Central memory CD4-positive, alpha-beta T cell (primary cell): ENCODE measurements around the gene SSR2.

Experiments used
- DNase-seq: peaks from one replicate; pipeline ENCODE4 v3.0.0; 2022

SSR2 gene

DNA sequence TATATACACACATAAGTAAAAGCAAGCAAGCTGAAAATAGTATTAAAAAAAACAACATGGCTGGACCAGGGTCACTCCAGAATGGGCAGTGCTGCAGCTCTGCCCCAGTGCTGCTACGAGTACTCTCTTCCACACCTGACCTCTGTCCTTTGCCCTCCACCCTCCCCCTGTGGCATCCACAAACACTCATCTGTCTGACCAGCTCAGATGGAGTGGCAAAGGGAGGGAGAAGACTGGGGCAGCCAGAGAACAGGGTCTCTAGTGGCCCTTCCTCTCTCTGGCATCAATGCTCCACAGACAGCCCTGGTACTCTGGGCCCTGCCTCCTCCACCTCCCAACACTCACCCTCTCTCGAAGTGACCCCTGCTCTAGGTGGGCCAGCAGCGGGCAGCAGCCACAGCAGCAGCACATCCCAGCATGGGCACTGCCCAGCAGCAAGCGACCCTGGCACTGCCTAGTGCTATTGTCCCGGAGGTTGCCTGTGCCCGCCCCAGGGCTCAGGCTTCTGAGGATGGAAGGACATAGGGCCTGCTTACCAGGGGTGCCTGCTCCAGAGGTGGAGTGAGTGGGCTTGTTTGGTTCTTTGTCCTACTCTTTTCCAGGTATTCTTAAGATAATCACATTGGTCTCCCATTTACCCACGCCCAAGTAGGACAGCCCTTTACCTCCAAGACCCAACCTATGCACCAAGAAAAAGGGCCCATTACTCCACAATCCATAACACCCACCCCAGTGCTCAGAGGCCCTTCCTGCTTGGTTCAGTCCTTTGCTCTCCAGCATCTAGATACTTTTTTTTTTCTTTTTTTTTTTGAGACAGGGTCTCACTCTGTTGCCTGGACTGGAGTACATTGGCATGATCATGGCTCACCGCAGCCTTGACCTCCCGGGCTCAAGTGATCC, 48.6 kb downstream of the SSR2 start:
- DNase-seq: no peak

DNA sequence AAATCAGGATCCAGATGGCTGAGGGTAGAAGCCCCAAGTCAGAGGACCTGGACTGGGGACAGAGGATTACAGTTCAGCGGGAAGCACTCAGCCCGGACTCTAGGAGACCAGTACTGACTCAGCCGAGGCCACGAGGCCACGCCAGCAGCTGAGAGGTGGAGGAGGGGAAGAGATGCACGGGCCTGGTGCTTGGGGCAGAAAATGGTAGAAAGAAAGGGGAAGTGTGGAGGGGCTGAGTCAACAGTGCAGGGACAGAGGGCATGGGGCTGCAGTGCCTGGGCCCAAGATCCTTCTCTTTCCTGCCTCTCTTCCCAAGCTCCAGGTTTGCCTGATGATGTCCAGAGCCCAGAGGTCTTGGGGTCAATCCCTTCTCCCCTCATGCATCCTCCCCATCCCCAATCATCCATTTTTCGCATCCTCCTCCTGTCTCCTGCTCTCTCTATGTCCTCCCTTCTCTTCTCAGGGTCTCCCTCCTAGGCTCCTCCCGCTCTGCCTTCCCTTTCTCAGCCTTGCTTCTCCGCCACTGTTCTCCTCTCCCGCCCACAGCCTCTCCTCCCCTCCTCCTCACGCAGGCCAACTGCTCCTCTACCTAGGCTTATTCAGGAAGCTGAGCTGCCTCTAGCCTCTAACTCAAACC, 50.1 kb downstream of the SSR2 start:
- no peak for DNase-seq

DNA sequence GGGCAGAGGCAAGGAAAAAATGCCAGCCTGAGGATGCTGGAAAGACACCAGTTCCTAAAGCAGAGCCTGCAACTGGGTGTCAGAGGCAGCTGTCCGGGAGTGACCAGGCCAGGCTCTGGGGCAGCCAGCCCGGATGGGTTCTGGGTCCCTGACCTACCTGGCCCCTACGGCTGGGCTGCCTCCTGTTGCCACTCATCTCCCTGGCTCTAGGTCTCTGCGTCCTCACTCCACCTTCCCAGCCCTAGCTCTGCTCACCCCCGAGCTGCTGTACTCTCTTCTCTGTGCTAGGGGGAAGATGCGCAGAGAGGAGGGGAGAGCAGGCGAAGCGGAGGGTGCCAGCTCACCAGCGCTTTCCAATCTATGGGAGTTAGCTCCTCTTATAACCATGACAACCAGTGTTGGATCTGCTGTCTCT, 51.4 kb downstream of the SSR2 start:
- DNase-seq: no peak

DNA sequence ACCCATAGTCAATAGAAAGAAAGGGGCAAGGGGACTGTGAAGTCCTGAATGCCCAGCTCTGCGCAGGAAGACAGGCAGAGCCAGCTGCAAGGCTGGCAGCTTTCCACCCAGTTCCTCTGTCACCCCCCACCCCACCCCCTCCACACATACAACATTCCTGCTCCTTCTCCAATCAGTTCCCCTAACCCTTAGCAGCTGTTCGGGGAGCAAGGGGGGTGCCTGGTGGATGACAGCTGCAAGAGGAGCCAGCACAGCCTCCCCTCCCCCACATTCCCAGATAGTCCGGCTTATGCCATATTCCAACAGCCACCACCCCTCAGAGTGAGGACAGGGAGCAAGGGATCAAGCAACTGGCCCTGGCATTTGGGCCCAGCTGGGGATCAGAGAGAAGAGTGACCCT, 52.1 kb downstream of the SSR2 start:
- no peak for DNase-seq

DNA sequence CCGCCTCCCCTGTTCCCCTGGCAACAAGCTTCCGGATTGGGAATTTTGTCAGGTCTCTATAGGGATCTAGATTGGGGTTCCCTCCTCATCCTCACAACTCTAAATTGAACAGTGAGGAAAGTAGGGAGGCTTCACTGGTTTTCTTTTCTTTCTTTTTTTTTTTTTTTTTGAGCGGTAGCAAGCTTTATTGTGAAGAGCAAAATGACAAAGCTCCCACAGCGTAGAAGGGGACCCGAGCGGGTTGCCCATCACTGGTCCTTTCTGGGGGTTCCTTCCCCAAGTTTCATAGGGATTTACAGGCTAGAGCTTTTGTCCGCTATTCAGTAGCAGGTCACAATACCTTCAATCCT, 52.7 kb downstream of the SSR2 start:
- DNase-seq: no peak

DNA sequence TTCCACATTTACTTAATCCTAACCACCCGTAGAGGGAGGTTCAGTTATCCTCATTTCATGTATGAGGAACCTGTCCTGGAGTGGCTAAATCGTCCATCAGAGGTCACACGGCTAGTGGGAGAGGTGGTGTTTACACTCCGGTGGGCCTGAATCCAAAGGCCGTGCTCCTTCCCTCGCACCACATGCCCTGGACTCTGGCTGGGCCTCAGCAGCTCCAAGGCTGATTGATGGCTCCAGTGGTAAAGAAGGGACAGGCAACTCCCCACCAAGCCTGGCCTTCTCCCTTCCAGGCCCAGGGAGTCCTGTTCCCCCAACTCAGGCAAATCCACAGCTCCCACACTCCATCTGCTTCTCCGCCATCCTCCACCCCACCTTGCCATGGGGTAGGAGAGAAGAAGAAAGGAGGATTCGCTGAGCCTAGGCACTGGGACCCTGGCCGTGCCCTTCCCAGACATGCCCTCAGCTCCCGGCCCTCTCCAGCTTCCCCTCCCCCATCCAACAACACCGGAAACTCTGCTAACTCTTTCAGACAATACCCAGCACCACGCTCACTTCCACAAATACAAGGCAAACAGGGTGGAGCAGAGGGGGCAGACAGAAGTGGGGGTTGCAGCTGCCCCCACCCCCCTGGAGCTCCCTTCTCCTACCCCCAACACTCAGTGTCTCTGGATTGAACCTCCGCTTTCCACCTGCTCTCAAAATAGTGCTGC, 53.3 kb downstream of the SSR2 start:
- peak; percentile 32 for DNase-seq

DNA sequence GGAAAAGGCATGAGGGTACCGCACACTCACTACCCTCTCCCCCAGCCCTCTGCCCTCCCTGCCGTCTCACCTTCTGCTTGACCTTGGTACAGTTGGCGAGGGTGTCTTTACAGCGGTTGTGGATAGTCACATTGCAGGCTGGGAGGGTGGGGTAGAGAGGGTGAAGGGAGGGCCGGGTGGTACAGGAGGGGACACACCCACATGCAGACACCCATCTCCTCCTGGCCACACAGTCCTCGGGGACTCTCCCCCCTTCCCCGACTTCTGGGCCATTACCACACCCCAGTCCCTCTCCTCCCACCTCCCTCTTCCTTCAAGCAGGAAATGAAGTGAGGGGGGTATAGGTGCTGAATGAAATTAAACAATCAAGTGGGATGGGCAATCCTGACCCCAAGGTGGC, 54.0 kb downstream of the SSR2 start:
- no peak for DNase-seq

DNA sequence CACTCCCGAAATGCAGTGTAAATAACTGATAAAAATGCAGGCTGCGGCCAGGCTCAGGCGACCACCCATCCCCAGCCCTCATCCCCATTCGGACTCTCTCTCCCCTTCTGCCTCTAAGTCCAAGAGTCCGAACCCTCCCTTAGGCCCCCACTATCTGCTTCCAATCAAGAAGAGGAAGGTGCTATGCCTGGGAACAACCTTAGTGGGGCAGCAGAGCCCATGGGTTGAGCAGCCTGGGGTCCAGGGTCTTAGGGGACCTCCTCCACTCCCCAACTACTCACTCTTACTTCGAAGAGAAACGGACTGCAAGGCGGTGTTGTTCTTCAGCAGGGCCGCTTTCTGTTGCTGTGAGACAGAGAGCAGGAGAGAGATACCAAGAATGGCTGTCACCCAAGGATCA, 54.6 kb downstream of the SSR2 start:
- no peak for DNase-seq

DNA sequence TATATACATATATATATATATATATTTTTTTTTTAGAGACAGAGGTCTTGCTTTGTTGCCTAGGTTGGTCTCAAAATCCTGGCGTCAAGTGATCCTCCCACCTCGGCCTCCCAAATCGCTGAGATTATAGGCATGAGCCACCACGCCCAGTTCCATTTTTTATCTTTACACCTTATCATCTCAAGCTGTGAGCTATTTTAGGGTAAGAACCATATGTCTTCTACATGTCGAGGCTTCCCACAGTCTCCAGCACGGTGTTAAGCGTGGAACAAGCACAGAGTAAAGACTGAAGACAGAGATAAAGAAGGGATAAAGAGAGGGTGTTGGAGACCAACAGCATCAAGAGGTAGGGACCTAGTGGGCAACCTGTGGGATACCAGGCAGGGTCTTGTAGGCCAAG, 56.6 kb downstream of the SSR2 start:
- DNase-seq: no peak

DNA sequence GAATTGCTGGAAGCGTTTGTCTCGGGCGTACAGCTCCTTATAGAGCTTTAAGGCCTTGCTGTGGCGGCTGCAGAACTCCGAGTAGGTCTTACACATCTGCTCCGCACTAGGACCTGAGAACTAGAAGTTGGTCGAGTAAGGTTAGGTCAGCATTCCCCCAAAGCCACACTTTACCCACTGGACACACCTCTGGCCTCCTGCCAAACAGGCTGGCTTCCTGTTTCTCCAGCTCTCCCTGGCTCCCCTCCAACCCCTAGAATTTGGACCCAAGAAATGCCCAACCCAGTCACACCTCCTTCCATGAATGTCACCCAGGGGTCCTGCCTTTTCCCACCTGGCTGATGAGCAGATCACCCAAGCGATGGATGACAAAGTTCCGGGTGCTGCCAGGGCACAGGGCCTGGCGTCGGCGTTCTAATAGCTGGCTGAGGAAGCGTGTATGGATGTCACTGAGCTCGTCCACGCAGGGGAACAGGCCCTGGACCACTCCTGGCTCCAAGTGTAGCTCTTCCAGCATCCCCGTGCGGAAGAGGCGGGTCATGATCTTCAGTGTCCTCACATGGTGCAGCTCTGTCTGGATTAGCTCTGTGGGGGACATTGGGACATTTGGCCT, 58.0 kb downstream of the SSR2 start:
- no peak for DNase-seq

DNA sequence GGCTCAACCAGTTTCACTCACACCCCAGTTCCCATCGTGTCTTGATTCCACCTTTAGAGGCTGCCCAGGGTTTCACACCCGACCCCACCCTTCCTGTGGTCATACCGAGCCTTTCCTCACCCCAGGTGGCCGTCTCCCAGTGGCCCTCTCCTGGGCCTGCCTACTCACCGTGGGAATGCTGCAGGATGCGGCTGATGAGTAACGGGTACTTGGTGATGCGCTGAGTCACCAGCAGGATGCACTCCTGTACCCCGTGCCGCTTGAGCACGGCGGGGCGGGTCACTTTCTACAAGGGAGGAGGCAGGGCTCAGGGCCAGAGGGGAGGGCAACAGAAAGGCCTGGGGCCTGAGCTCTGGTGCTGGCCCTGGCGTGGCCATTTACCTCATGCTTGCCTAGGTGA, 58.8 kb downstream of the SSR2 start:
- no peak for DNase-seq

DNA sequence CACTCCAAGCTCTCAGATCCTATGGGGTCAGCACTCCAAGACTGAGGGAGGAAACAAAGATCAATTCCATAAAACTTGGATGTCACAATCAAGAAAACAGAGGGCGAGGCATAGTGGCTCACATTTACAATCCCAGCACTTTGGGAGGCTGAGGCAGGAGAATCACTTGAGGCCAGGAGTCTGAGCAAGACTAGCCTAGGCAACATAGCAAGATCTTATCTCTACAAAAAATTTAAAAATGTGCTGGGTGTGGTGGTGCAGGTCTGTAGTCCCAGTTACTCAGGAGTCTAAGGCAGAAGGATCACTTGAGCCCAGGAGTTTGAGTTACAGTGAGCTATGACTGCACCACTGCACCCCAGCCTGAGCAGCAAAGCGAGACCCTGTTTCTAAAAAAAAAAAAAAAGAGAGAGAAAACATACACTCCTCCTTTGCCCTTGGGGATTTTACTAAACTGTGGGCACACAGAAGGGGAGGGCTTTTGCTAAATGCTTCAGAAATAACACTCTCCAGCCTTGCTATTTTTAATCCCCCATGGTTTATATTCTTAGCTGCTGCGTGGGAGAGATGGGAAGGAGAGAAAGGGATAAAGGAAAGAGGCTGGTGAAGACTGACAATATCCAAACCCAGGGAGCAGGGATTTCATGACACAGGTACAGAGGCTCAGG, 60.5 kb downstream of the SSR2 start:
- no peak for DNase-seq
